ENCODE measurements around the gene MYH15.

GRCh38 chr3:108497271-108497670 lies 13.1 kb downstream of the MYH15 start:
- TF ChIP-seq ELF4 (IDR thresholded peaks at IDR 0.05) (no peak), SUZ12 (IDR thresholded peaks at IDR 0.05) (no peak)
